Measurements from ENCODE around the gene PIK3C2G. TPM values are rescaled to one million over a fixed set of nuclear protein-coding genes. Genes with fewer than 3 reads are reported as not detected.

PIK3C2G gene
- total RNA-seq, 2 donors from 2014 or later = not detected

GRCh38 chr12:18631339-18631738, 370.0 kb downstream of the PIK3C2G start:
- no peaks in the 10 kb centered on the region for H3K36me3 Mint-ChIP-seq (ENCODE audit: low read depth)
- H3K36me3 ChIP-seq (ENCODE audit: control insufficient read depth, insufficient read depth, low read length) = no peaks in the 10 kb centered on the region
- 94 to 97% methylated on average over 5 of the region's 5 CpGs for WGBS, 2 experiments (ENCODE audit: insufficient coverage in 1 of 2, insufficient read length in 1 of 2)
- peaks cover 27% of the 10 kb centered on the region for H3K9me3 ChIP-seq (ENCODE audit: control insufficient read depth, low read length)
- no peak overlapping the region for H3K9ac ChIP-seq (ENCODE audit: extremely low read depth, low read length, poor library complexity, severe bottlenecking)
- H3K27ac Mint-ChIP-seq = no peak overlapping the region
- H3K9me3 Mint-ChIP-seq = peaks cover 17% of the 10 kb centered on the region
- TF ChIP-seq CTCF (conservative IDR thresholded peaks at IDR 0.05) = no peak
- H3K27me3 Mint-ChIP-seq (ENCODE audit: insufficient read depth) = no peaks in the 10 kb centered on the region
- H3K4me1 Mint-ChIP-seq = peaks cover 8% of the 10 kb centered on the region
- no peak overlapping the region for H3K4me3 Mint-ChIP-seq
- no peaks in the 10 kb centered on the region for H3K27me3 ChIP-seq (ENCODE audit: control insufficient read depth, insufficient read depth, low read length, poor library complexity, severe bottlenecking)
- DNase-seq = no peak
- no peak overlapping the region for H3K4me3 ChIP-seq (ENCODE audit: low read length)
- no peak overlapping the region for H3K27ac ChIP-seq (ENCODE audit: low read depth, low read length)
- peaks cover 2% of the 10 kb centered on the region for H3K4me1 ChIP-seq (ENCODE audit: control insufficient read depth, insufficient read depth, low read length)

- DNase-seq = no peak
- no peak overlapping the region for H3K9ac ChIP-seq (ENCODE audit: extremely low read depth, low read length, poor library complexity, severe bottlenecking)
- H3K4me1 ChIP-seq (ENCODE audit: control insufficient read depth, insufficient read depth, low read length) = peaks cover 2% of the 10 kb centered on the region
- H3K9me3 ChIP-seq (ENCODE audit: control insufficient read depth, low read length) = peaks cover 19% of the 10 kb centered on the region
- Mint-ChIP-seq H3K4me3 (no peak overlapping the region), H3K9me3 (peaks cover 6% of the 10 kb centered on the region), H3K27me3 (ENCODE audit: insufficient read depth) (no peaks in the 10 kb centered on the region), H3K36me3 (ENCODE audit: low read depth) (no peaks in the 10 kb centered on the region), H3K4me1 (peaks cover 17% of the 10 kb centered on the region), H3K27ac (no peak overlapping the region)
- no peak for TF ChIP-seq CTCF (conservative IDR thresholded peaks at IDR 0.05)
- H3K36me3 ChIP-seq (ENCODE audit: control insufficient read depth, insufficient read depth, low read length) = no peaks in the 10 kb centered on the region
- WGBS, 2 experiments (ENCODE audit: insufficient coverage in 1 of 2, insufficient read length in 1 of 2) = 92% methylated on average over 2 of the region's 2 CpGs; no CpG with 5 or more reads in 1 of the 2 experiments
- no peak overlapping the region for H3K27ac ChIP-seq (ENCODE audit: low read depth, low read length)
- H3K27me3 ChIP-seq (ENCODE audit: control insufficient read depth, insufficient read depth, low read length, poor library complexity, severe bottlenecking) = no peaks in the 10 kb centered on the region
- no peak overlapping the region for H3K4me3 ChIP-seq (ENCODE audit: low read length)
These were observed 371.5 kb downstream of the PIK3C2G start for GRCh38 chr12:18632848-18633247.

GRCh38 chr12:18634382-18634781, 373.1 kb downstream of the PIK3C2G start:
- Mint-ChIP-seq H3K4me3 (no peak overlapping the region), H3K27me3 (ENCODE audit: insufficient read depth) (no peaks in the 10 kb centered on the region), H3K4me1 (peaks cover 22% of the 10 kb centered on the region), H3K9me3 (peaks cover 6% of the 10 kb centered on the region), H3K36me3 (ENCODE audit: low read depth) (no peaks in the 10 kb centered on the region), H3K27ac (no peak overlapping the region)
- WGBS, 2 experiments (ENCODE audit: insufficient coverage in 1 of 2, insufficient read length in 1 of 2) = 82 to 100% methylated on average over 1 to 4 of the region's 4 CpGs
- no peak for DNase-seq
- H3K27me3 ChIP-seq (ENCODE audit: control insufficient read depth, insufficient read depth, low read length, poor library complexity, severe bottlenecking) = no peaks in the 10 kb centered on the region
- H3K27ac ChIP-seq (ENCODE audit: low read depth, low read length) = no peak overlapping the region
- H3K4me3 ChIP-seq (ENCODE audit: low read length) = no peak overlapping the region
- H3K9me3 ChIP-seq (ENCODE audit: control insufficient read depth, low read length) = peaks cover 19% of the 10 kb centered on the region
- no peak for TF ChIP-seq CTCF (conservative IDR thresholded peaks at IDR 0.05)
- no peak overlapping the region for H3K9ac ChIP-seq (ENCODE audit: extremely low read depth, low read length, poor library complexity, severe bottlenecking)
- H3K36me3 ChIP-seq (ENCODE audit: control insufficient read depth, insufficient read depth, low read length) = no peaks in the 10 kb centered on the region
- H3K4me1 ChIP-seq (ENCODE audit: control insufficient read depth, insufficient read depth, low read length) = peaks cover 5% of the 10 kb centered on the region
